ENCODE data around the gene CEBPG.
A peak's percentile ranks its signal among the peaks of the same experiment; 100 is the strongest.

CEBPG gene

GRCh38 chr19:33408116-33408515, 34.6 kb downstream of the CEBPG start:
- DNase-seq = no peak

GRCh38 chr19:33408538-33409434, 35.3 kb downstream of the CEBPG start:
- no peak for DNase-seq

GRCh38 chr19:33409906-33410685, 36.6 kb downstream of the CEBPG start:
- DNase-seq = no peak

- DNase-seq = no peak
These were observed 37.4 kb downstream of the CEBPG start for GRCh38 chr19:33410915-33411401.

- no peak for DNase-seq
These were observed 38.2 kb downstream of the CEBPG start for GRCh38 chr19:33411621-33412180.

- no peak for DNase-seq
These were observed 39.3 kb downstream of the CEBPG start for GRCh38 chr19:33412601-33413425.

GRCh38 chr19:33413426-33413725, 39.9 kb downstream of the CEBPG start:
- DNase-seq = no peak

- no peak for DNase-seq
These were observed 40.6 kb downstream of the CEBPG start for GRCh38 chr19:33413868-33414666.

GRCh38 chr19:33414667-33415605, 41.4 kb downstream of the CEBPG start:
- no peak for DNase-seq

GRCh38 chr19:33416307-33417215, 43.1 kb downstream of the CEBPG start:
- peak; percentile 46 for DNase-seq

GRCh38 chr19:33417751-33418150, 44.2 kb downstream of the CEBPG start:
- DNase-seq = no peak

GRCh38 chr19:33418461-33418860, 45.0 kb downstream of the CEBPG start:
- DNase-seq = no peak

GRCh38 chr19:33418871-33419787, 45.6 kb downstream of the CEBPG start:
- DNase-seq = no peak

GRCh38 chr19:33419788-33420130, 46.2 kb downstream of the CEBPG start:
- DNase-seq = no peak

- no peak for DNase-seq
These were observed 47.3 kb downstream of the CEBPG start for GRCh38 chr19:33420821-33421220.

GRCh38 chr19:33421368-33421767, 47.9 kb downstream of the CEBPG start:
- no peak for DNase-seq

GRCh38 chr19:33422369-33423180, 49.1 kb downstream of the CEBPG start:
- DNase-seq = no peak

GRCh38 chr19:33424181-33424580, 50.7 kb downstream of the CEBPG start:
- DNase-seq = no peak

Measured in suppressor macrophage treated with lipopolysaccharide for 4 hours (primary cell).